ENCODE results near the gene HECTD3. TPM values are rescaled to one million over a fixed set of nuclear protein-coding genes. Genes with fewer than 3 reads are reported as not detected.

HECTD3 gene
- 11.2 TPM for polyA plus RNA-seq (2012; ENCODE audit: insufficient read depth, insufficient read length, low read depth)

DNA sequence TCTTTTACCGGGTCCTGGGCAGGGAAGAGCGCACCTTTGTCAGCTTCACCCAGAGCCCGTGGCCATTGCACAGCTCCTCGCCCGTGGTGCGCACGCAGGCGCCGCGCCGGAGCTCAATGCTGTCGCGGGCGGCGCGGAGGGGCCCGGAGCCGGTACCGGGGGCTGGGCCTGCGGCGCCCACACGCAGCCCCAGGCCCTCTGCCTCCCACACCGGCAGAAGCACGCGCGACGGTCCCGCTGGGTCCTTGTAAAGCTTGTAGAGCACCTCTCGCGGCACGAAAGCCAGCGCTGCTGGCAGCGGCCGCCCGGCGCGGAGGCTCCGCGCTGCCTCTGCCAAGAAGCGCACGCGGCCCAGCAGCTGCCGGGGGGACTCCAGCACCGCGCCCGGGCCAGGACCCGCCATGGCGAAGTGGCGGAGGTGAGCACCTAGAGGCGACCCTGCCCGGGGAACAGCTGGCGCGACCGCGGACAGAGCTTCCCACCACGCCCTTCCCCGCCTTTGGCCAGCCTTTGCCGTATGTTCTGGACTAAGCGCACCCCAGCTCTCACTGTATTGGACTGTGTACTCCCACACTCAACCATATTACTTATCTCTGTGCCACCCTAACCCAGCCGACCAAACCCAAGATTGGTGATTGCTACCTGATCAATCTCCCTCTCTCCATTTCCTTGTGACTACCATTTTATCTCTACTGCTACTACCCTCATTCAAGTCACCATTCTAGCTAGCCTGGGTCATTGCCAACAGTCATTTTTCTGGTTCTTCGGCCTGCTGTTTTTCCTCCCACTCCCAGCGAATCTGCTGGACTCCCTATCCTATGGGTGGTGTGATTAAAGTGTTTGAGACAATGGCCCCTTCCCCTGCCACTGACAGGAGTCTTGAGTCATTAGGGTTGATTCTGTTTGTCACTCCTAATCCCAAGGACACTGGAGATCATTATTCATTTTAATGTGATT is at the start of gene HECTD3:
HECTD3 (minus strand) TSS at position 470 of the 957 bp plus-strand sequence; CDS start at position 403, 67 bp downstream.
- no peaks in the 10 kb centered on the region for H3K36me3 ChIP-seq
- H3K4me3 ChIP-seq (ENCODE audit: low read depth, low read length): peak within 1 kb of the TSS; percentile 80
- peaks cover 3% of the 10 kb centered on the region; the same call in 1 of the 2 replicates for H3K4me1 ChIP-seq

DNA sequence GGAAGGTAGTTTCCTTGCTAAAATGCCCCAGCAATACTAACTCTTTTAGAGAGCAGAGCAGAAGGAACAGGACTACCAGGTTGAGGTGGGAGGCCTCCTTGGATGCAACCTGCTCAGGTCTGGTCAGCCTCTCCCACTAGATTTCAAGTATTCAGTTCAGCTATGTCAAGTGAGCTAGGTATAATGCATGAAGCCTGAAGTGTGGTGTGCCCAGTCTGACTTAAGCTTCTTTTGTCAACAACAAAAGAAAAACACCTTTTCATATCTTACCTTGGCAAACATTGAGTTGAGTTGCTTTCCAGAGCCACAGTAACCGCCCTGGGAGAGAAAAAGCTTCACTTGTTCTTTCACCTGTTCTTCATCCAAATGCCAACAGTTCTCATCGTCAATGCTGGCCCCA is 48.7 kb upstream of the HECTD3 start:
- no peaks in the 10 kb centered on the region for H3K27me3 ChIP-seq
- H3K4me3 ChIP-seq (ENCODE audit: low read depth, low read length): no peak overlapping the region
- no peaks in the 10 kb centered on the region for H3K36me3 ChIP-seq
- DNase-seq: no peak
- no peaks in the 10 kb centered on the region for H3K9me3 ChIP-seq
- TF ChIP-seq, protein P1, sequence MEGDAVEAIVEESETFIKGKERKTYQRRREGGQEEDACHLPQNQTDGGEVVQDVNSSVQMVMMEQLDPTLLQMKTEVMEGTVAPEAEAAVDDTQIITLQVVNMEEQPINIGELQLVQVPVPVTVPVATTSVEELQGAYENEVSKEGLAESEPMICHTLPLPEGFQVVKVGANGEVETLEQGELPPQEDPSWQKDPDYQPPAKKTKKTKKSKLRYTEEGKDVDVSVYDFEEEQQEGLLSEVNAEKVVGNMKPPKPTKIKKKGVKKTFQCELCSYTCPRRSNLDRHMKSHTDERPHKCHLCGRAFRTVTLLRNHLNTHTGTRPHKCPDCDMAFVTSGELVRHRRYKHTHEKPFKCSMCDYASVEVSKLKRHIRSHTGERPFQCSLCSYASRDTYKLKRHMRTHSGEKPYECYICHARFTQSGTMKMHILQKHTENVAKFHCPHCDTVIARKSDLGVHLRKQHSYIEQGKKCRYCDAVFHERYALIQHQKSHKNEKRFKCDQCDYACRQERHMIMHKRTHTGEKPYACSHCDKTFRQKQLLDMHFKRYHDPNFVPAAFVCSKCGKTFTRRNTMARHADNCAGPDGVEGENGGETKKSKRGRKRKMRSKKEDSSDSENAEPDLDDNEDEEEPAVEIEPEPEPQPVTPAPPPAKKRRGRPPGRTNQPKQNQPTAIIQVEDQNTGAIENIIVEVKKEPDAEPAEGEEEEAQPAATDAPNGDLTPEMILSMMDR (IDR thresholded peaks at IDR 0.05; ENCODE audit: low read depth, low read length): no peak
- no peaks in the 10 kb centered on the region for H3K4me1 ChIP-seq

More for the DNA sequence above, at the start of gene HECTD3:
- no peaks in the 10 kb centered on the region for H3K9me3 ChIP-seq
- TF ChIP-seq, protein P1 (IDR thresholded peaks at IDR 0.05; ENCODE audit: low read depth, low read length): no peak
- no peaks in the 10 kb centered on the region for H3K27me3 ChIP-seq
- DNase-seq: peak; percentile 73

DNA sequence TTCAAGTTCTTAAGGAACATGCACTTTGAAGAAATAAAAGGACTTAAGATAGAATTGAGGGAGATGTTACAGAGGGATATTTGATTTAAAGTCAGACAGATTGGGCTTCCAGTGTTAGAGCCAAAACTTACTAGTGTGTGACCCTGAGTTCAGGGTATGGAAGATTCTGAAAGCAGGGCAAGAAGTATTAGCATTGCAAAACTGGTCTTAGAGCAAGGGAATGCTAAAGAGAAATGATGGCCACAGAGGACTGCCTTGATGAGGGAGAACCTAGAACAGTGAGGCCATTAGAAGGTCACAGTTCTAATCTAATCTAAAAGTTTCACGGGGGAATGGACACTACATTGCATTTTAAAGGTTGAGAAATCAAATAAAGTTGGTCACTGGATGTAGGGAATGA is 46.4 kb upstream of the HECTD3 start:
- no peak overlapping the region for H3K4me3 ChIP-seq (ENCODE audit: low read depth, low read length)
- no peak for DNase-seq
- H3K36me3 ChIP-seq: no peaks in the 10 kb centered on the region
- TF ChIP-seq, protein P1 (IDR thresholded peaks at IDR 0.05; ENCODE audit: low read depth, low read length): no peak
- no peaks in the 10 kb centered on the region for H3K27me3 ChIP-seq
- no peaks in the 10 kb centered on the region for H3K9me3 ChIP-seq
- H3K4me1 ChIP-seq: no peaks in the 10 kb centered on the region

DNA sequence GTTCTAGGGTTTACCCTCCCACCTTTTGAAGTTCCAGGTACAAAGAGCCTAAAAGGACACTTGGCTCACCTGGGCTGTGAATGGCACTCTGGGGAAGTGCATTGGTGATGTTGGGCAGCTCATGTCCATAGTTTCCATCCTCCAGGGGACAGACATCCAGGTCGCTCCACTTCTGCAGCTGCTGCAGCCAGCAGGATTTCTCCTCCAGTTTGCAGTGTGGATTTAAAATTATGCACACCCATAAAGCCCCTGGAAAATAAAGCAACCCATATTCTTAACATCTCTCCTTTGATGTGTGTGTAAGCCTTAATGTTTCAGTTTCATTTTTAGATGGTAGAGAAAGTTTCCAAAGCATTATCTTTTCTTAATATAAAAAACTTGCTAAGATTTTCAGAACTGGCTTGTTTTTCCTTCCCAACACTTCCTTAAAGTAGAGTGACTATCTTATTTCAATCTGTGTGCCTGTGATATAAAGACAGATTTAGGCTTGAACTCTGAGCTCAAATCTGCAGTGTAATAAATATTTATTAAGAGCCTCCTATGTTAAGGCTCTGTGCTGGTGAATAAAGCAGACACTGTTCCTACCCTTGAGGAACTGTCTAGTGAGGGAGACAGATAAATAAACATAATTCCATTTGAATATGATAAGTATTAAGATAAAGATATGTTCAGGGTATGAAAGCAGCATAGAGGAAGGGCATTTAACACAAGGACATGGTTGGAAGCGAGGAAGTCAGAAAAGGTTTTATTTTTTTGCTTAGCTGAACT is 40.1 kb upstream of the HECTD3 start:
- no peaks in the 10 kb centered on the region for H3K4me1 ChIP-seq
- TF ChIP-seq, protein P1 (IDR thresholded peaks at IDR 0.05; ENCODE audit: low read depth, low read length): no peak
- H3K27me3 ChIP-seq: no peaks in the 10 kb centered on the region
- no peaks in the 10 kb centered on the region for H3K9me3 ChIP-seq
- DNase-seq: no peak
- H3K36me3 ChIP-seq: no peaks in the 10 kb centered on the region
- no peak overlapping the region for H3K4me3 ChIP-seq (ENCODE audit: low read depth, low read length)

DNA sequence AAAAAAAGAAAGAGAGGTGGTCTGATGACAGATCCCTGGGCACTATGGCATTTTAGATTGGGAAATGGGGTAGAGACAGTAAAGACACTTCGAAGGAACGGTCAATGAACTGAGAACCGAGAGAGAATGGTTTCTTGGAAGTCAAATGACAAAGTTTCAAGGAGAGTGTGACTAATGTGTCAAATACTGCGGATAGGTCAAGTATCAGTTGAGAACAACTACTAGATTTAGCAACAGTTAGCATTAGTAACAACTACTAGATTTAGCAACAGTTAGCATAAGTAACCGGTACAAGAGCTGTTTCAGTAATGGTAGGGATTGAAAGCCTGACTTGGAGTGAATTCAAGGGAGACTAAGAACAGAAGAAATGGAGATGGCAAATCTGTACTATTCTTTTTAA is 35.9 kb upstream of the HECTD3 start:
- DNase-seq: no peak
- Histone ChIP-seq H3K4me3 (ENCODE audit: low read depth, low read length) (no peak overlapping the region), H3K27me3 (no peaks in the 10 kb centered on the region), H3K36me3 (no peaks in the 10 kb centered on the region), H3K9me3 (no peaks in the 10 kb centered on the region), H3K4me1 (no peaks in the 10 kb centered on the region)
- TF ChIP-seq, protein P1 (IDR thresholded peaks at IDR 0.05; ENCODE audit: low read depth, low read length): no peak
